SK-N-MC (cell line): ENCODE results near the gene HGD.

ENCODE experiments used
- EZH2 ChIP-seq: fragments of 200-600 bp; sonication (generic); IDR thresholded peaks from one replicate; pipeline ENCODE4 v1.6.1; 2017; ENCODE audit warnings: antibody characterized with exemption
- POLR2AphosphoS5 ChIP-seq: IDR thresholded peaks from 2 replicates; pipeline ENCODE4 v1.6.1; 2012; ENCODE audit warnings: mild to moderate bottlenecking, low read depth, low read length, borderline replicate concordance

DNA sequence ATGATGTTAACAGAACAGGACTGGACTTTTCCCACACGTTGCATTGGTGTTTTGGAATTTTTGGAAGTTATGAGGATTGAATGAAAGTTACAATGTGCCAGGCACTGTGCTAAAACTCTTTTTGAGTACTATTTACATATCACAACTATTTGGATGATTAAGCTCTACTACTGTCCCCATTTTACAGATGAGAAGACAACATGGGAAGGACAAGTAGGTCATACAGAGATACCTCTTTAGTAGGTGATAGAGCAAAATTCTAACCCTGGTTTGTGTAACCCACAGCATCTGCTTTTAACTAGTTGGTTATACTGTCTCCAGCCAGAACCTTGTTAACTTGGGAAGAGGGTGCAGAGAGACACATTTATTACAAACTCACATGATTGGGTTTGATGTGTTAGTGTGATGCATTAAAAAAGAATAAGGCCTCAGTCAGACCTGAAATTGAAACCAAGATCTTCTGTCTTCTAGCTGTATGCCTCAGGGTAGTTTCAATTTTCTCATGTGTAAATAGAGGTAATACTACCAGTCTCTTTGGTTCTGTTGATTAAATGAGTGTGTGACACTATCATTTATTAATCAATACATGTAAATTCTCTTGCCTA lies 84.5 kb downstream of the HGD start:
- TF ChIP-seq POLR2AphosphoS5 (no peak), EZH2 (no peak)
